GM12892 (cell line): ENCODE measurements around the gene CLSTN2.

ENCODE experiments used
- POLR2A ChIP-seq: IDR thresholded peaks from 2 replicates; pipeline ENCODE4 v1.6.1; 2011; ENCODE audit warnings: low read depth, low read length, control low read depth
- POLR2AphosphoS5 ChIP-seq: IDR thresholded peaks from 2 replicates; pipeline ENCODE4 v1.6.1; 2011; ENCODE audit warnings: low read depth, low read length, control low read depth

- TF ChIP-seq POLR2A, result no peak
- no peak for TF ChIP-seq POLR2AphosphoS5
Observed at GRCh38 chr3:140189267-140189666, 254.3 kb downstream of the CLSTN2 start.
